ENCODE measurements around the gene F8A1.
"Not testable (repeated sequence)": the region's sequence is repeated elsewhere in the genome, so short reads cannot be mapped to it uniquely, and the experiment has no call there.

F8A1 gene

DNA sequence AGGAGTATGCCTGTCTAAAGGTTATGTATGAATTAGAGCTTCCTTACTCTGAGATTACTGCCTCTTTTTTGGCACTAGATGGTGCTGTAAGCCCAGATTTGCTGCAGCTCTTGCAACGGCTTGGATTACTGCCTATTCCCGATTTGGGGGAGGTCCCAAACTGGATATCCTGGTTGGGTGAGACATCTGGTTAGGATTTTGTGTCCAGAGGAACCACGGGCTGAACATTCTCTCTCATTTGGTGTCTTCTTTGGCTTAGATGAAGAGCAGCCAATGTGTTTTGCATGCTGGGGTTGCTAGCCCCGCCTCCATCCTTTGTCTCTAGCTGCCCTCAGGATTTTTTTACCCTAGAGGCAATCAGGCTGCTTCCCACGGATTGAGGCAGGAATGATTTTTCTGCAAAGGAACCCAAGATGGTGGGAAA, 31.9 kb downstream of the F8A1 start:
- peak overlapping the region; percentile 40 for H3K4me3 ChIP-seq (ENCODE audit: low read length)
- DNase-seq (ENCODE audit: low read depth) = peak; percentile 20
- TF ChIP-seq, protein P1, sequence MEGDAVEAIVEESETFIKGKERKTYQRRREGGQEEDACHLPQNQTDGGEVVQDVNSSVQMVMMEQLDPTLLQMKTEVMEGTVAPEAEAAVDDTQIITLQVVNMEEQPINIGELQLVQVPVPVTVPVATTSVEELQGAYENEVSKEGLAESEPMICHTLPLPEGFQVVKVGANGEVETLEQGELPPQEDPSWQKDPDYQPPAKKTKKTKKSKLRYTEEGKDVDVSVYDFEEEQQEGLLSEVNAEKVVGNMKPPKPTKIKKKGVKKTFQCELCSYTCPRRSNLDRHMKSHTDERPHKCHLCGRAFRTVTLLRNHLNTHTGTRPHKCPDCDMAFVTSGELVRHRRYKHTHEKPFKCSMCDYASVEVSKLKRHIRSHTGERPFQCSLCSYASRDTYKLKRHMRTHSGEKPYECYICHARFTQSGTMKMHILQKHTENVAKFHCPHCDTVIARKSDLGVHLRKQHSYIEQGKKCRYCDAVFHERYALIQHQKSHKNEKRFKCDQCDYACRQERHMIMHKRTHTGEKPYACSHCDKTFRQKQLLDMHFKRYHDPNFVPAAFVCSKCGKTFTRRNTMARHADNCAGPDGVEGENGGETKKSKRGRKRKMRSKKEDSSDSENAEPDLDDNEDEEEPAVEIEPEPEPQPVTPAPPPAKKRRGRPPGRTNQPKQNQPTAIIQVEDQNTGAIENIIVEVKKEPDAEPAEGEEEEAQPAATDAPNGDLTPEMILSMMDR (conservative IDR thresholded peaks at IDR 0.05; ENCODE audit: low read depth, low read length) = peak; percentile 64

DNA sequence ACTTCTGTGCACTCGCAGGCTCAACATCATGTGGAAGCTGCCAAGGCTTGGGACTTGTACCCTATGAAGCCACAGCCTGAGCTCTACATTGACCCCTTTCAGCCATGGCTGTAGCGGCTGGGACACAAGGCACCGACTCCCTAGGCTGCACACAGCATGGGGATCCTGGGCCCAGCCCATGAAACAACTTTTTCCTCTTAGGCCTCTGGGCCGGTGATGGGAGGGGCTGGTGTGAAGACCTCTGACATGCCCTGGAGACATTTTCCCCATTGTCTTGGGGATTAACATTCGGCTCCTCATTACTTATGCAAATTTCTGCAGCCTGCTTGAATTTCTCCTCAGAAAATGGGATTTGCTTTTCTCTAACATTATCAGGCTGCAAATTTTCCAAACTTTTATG, 38.6 kb downstream of the F8A1 start:
- DNase-seq (ENCODE audit: low read depth); H3K4me3 ChIP-seq (ENCODE audit: low read length): not testable (repeated sequence)
